HepG2 (cell line): ENCODE results near the gene MESD. TPM values are rescaled to one million over a fixed set of nuclear protein-coding genes. Genes with fewer than 3 reads are reported as not detected.
A peak's percentile ranks its signal among the peaks of the same experiment; 100 is the strongest.

Source experiments
- ATF7-NPFF ChIP-seq: sonication (generic); formaldehyde crosslinking; IDR thresholded peaks from 2 replicates; pipeline ENCODE4 v1.8.1; 2023; ENCODE audit warnings: mild to moderate bottlenecking, low read depth, missing genetic modification reagents, moderate library complexity
- HBP1 ChIP-seq: IDR thresholded peaks from 2 replicates; pipeline ENCODE4 v1.6.1; 2016; ENCODE audit warnings: low read depth, control low read depth
- ISX ChIP-seq: sonication (generic); formaldehyde crosslinking; conservative IDR thresholded peaks from 2 replicates; pipeline ENCODE4 v1.5.0; 2020; ENCODE audit warnings: missing genetic modification reagents
- NFAT5 ChIP-seq: sonication (generic); formaldehyde crosslinking; IDR thresholded peaks from 2 replicates; pipeline ENCODE4 v1.4.0; 2020; ENCODE audit warnings: missing genetic modification reagents
- NR0B2 ChIP-seq: sonication (generic); formaldehyde crosslinking; IDR thresholded peaks from 2 replicates; pipeline ENCODE4 v1.4.0; 2020; ENCODE audit warnings: mild to moderate bottlenecking, missing genetic modification reagents
- RBFOX2 ChIP-seq: fragments of 200-400 bp; formaldehyde crosslinking; IDR thresholded peaks from 2 replicates; pipeline ENCODE4 v1.6.1; 2017; ENCODE audit warnings: low read depth, mild to moderate bottlenecking, low read length
- THYN1 ChIP-seq: sonication (generic); formaldehyde crosslinking; IDR thresholded peaks from 2 replicates; pipeline ENCODE4 v1.8.1; 2023; ENCODE audit warnings: low read depth, mild to moderate bottlenecking, moderate library complexity, missing genetic modification reagents, borderline replicate concordance
- ZNF512B ChIP-seq: sonication (generic); formaldehyde crosslinking; IDR thresholded peaks from 2 replicates; pipeline ENCODE4 v1.5.1; 2020; ENCODE audit warnings: missing genetic modification reagents, mild to moderate bottlenecking, borderline replicate concordance
- ZNF724P ChIP-seq: sonication (generic); formaldehyde crosslinking; IDR thresholded peaks from 2 replicates; pipeline ENCODE4 v1.8.0; 2022; ENCODE audit warnings: missing genetic modification reagents, borderline replicate concordance
- polyA plus RNA-seq, 8 experiments: library from polyadenylated mRNA; depleted of rRNA in 3 of 8; stranded (reverse) in 7 of 8; unstranded in 1 of 8; fragments of >200 nt; fragmentation: Illumina TruSeq in 4 of 8; extraction: Trizol in 4 of 8; gene quantifications; 2 replicates each; pipeline versions ENCODE4 v1.2.1 to v1.2.3, GENCODE V29; 2011 to 2016; ENCODE audit warnings: low read depth in 4 of 8, missing spikeins in 1 of 8, mixed read lengths in 1 of 8; ENCODE audit not compliant: insufficient read depth in 1 of 8
- total RNA-seq, 5 experiments: library from RNA; depleted of rRNA; stranded (reverse); fragments of >200 nt; fragmentation: Illumina TruSeq; extraction: Trizol; gene quantifications; 2 replicates each; pipeline ENCODE4 v1.2.3, GENCODE V29; 2016; ENCODE audit warnings: low read depth in 1 of 5

The MESD gene
- total and polyA plus RNA-seq, 2 of the 13 experiments (the other 11 are each of a cell fraction or from before 2014, with no cell fraction given): 18.0 to 46.2 TPM

- TF ChIP-seq NFAT5 (CRISPR knock-in tag): 0 out of 2 replicates have a peak, but pooled peaks have one; percentile 40
- peak; percentile 65; the same call in 1 of the 2 replicates for TF ChIP-seq ZNF724P (CRISPR knock-in tag)
- TF ChIP-seq THYN1 (CRISPR knock-in tag): no peak
- TF ChIP-seq ISX (CRISPR knock-in tag): 0 out of 2 replicates have a peak, but pooled peaks have one; percentile 43
- TF ChIP-seq NR0B2 (CRISPR knock-in tag): peak; percentile 48; the same call in 1 of the 2 replicates
- TF ChIP-seq ATF7-NPFF (CRISPR knock-in tag): peak; percentile 43; the same call in 1 of the 2 replicates
- no peak for TF ChIP-seq ZNF512B (CRISPR knock-in tag)
- peak; percentile 11; the same call in 1 of the 2 replicates for TF ChIP-seq RBFOX2
- no peak for TF ChIP-seq HBP1 (CRISPR knock-in tag)
These were observed 11.8 kb upstream of the MESD start (continued) for GRCh38 chr15:81001152-81002008.
